Esophagus squamous epithelium (tissue), 5 donors: ENCODE results near the gene LRIT2. TPM values are rescaled to one million over a fixed set of nuclear protein-coding genes. Genes with fewer than 3 reads are reported as not detected.

Source experiments
- DNase-seq: peaks from one replicate; lab custom pipeline; 2025; lab: John Stamatoyannopoulos, UW
- H3K27ac ChIP-seq, 4 donors: fragments of 200-600 bp; sonication (generic); one replicate each; pipeline ENCODE4 v1.5.1; 2016 to 2019; ENCODE audit warnings: mild to moderate bottlenecking in 1 of 4
- H3K27me3 ChIP-seq, 4 donors: fragments of 200-600 bp; sonication (generic); 1 replicate in 3 of 4; 2 replicates in 1 of 4; pipeline versions ENCODE4 v1.5.1 to v1.6.0; 2017 to 2021; ENCODE audit warnings: antibody characterized with exemption in 1 of 4
- H3K36me3 ChIP-seq, 3 donors: fragments of 200-600 bp; sonication (generic); one replicate each; pipeline ENCODE4 v1.5.1; 2016 to 2019
- H3K4me1 ChIP-seq, 3 donors: fragments of 200-600 bp; sonication (generic); one replicate each; pipeline ENCODE4 v1.5.1; 2017 to 2019
- H3K4me3 ChIP-seq, 4 donors: fragments of 200-600 bp; sonication (generic); 1 replicate in 3 of 4; 2 replicates in 1 of 4; pipeline ENCODE4 v1.5.1; 2016 to 2019; ENCODE audit warnings: mild to moderate bottlenecking in 2 of 4, moderate library complexity in 1 of 4
- H3K9me3 ChIP-seq, 3 donors: fragments of 200-600 bp; sonication (generic); one replicate each; pipeline ENCODE4 v1.5.1; 2016 to 2019
- CTCF ChIP-seq, 6 experiments: fragments of 450-650 bp in 4 of 6; fragments of 200-600 bp in 2 of 6; sonication (generic) in 2 of 6; IDR thresholded peaks; one replicate each; pipeline ENCODE4 v1.5.1; 2016 to 2019; ENCODE audit warnings: antibody characterized with exemption in 6 of 6, mild to moderate bottlenecking in 4 of 6, moderate library complexity in 4 of 6
- POLR2A ChIP-seq, 4 donors: fragments of 450-650 bp; IDR thresholded peaks; one replicate each; pipeline ENCODE4 v1.6.1; 2017; ENCODE audit warnings: antibody characterized with exemption in 4 of 4, mild to moderate bottlenecking in 4 of 4, moderate library complexity in 3 of 4
- WGBS, 2 donors: methylation state at CpG; one replicate each; pipeline ENCODE4 v1.1.5; 2018; 5-methylcytosine and 5-hydroxymethylcytosine counted together
- intact Hi-C: fragments of 100-400 bp; cut with DNase I; formaldehyde crosslinking; loops from one replicate; pipeline ENCODE4 v1.15.0; 2022
- total RNA-seq, 4 donors: library from RNA; depleted of rRNA; stranded (reverse); fragments of >200 nt; gene quantifications; one replicate each; pipeline ENCODE4 v1.1.0, GENCODE V29; 2016
- donor health status: DM: yes; HTN: yes; CAD: no.

The LRIT2 gene
- total RNA-seq, 4 donors from 2014 or later = not detected

GRCh38 chr10:84177541-84178141 lies 47.7 kb downstream of the LRIT2 start:
- H3K9me3 ChIP-seq = no peaks in the 10 kb centered on the region

GRCh38 chr10:84176836-84177474 lies 48.4 kb downstream of the LRIT2 start:
- intact Hi-C loops = no loop called here
- WGBS, 2 donors = 67 to 100% methylated on average over 2 to 3 of the region's 4 CpGs
- Histone ChIP-seq H3K4me1 (peaks cover 21 to 90% (median 35%) of the 10 kb centered on the region in 3 donors), H3K9me3 (no peaks in the 10 kb centered on the region), H3K27me3 (no peaks in the 10 kb centered on the region), H3K27ac (peak overlapping the region; percentile 72 to 89 (median 80)), H3K36me3 (peaks cover 0 to 13% (median 0%) of the 10 kb centered on the region in 3 donors), H3K4me3 (no peak overlapping the region)
- TF ChIP-seq CTCF (IDR thresholded peaks at IDR 0.05) = no peak
- no peak for TF ChIP-seq POLR2A (IDR thresholded peaks at IDR 0.05)
- no peak for DNase-seq

More at GRCh38 chr10:84177541-84178141, 47.7 kb downstream of the LRIT2 start:
- intact Hi-C loops = no loop called here
- H3K4me3 ChIP-seq = no peak overlapping the region
- WGBS, 2 donors = 35 to 66% methylated on average over 3 to 5 of the region's 8 CpGs
- no peak for TF ChIP-seq CTCF (IDR thresholded peaks at IDR 0.05)
- no peak for TF ChIP-seq POLR2A (IDR thresholded peaks at IDR 0.05)
- H3K36me3 ChIP-seq = peaks cover 0 to 13% (median 0%) of the 10 kb centered on the region in 3 donors
- H3K4me1 ChIP-seq = peaks cover 17 to 84% (median 32%) of the 10 kb centered on the region in 3 donors
- no peaks in the 10 kb centered on the region for H3K27me3 ChIP-seq
- peak overlapping the region; percentile 72 to 89 (median 80) for H3K27ac ChIP-seq
- no peak for DNase-seq

DNA sequence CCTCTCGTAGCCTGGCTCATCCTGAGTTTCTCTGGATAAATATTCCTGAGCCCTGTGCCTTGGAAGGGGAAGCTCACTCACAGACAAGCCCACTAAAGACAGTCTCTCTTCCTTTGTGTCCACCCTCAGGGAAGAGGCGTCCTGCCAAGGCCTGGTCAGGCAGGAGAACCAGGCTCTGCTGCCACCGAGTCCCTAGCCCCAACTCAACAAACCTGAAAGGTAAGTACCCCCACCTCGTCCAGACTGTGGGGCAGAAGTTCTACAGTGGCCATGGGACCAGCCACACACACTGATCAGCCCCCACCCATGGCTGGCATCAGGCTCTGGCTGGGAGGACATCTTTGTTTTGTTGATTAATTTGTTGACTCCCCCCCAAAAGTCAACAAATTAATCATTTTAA lies 49.0 kb downstream of the LRIT2 start:
- Histone ChIP-seq H3K4me1 (peaks cover 21 to 90% (median 35%) of the 10 kb centered on the region in 3 donors), H3K9me3 (no peaks in the 10 kb centered on the region), H3K36me3 (peaks cover 0 to 13% (median 0%) of the 10 kb centered on the region in 3 donors), H3K27ac (peak overlapping the region; percentile 18 to 89 (median 80)), H3K4me3 (no peak overlapping the region), H3K27me3 (no peaks in the 10 kb centered on the region)
- WGBS, 2 donors = 43 to 55% methylated on average over 2 to 4 of the region's 4 CpGs
- TF ChIP-seq POLR2A (IDR thresholded peaks at IDR 0.05) = no peak
- no peak for TF ChIP-seq CTCF (IDR thresholded peaks at IDR 0.05)
- no peak for DNase-seq
- intact Hi-C loops = no loop called here

GRCh38 chr10:84175436-84175835 lies 49.9 kb downstream of the LRIT2 start:
- Histone ChIP-seq H3K9me3 (no peaks in the 10 kb centered on the region), H3K4me3 (peak overlapping the region; percentile 31 to 53 (median 38)), H3K36me3 (peaks cover 0 to 13% (median 0%) of the 10 kb centered on the region in 3 donors), H3K4me1 (peaks cover 21 to 82% (median 35%) of the 10 kb centered on the region in 3 donors), H3K27ac (peak overlapping the region in 3 of 4 donors; percentile 73 to 89 (median 86)), H3K27me3 (no peaks in the 10 kb centered on the region)
- WGBS, 2 donors = 74 to 91% methylated on average over 6 of the region's 6 CpGs
- no peak for DNase-seq
- TF ChIP-seq CTCF (IDR thresholded peaks at IDR 0.05) (no peak), POLR2A (IDR thresholded peaks at IDR 0.05) (no peak)
- intact Hi-C loops = no loop called here

DNA sequence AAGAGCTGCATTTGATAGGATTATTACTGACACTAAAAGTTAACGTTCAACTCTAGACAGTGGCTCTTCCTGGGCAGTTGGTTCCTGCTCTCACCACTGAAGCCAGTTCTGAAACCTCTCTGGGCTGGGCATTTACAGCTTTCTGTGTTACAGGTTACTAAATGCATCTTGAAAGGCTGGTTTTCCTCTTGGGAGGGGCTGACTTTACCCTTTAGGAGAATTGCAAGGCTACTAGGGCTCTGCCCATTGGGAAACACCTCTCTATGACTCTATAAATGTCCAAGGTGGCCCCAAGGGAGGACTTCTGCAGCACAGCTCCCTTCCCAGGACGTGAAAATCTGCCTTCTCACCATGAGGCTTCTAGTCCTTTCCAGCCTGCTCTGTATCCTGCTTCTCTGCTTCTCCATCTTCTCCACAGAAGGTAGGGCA lies 51.8 kb downstream of the LRIT2 start, which contains the start of gene GPR15LG:
Gene GPR15LG (plus strand): TSS at position 301 of the 429 bp plus-strand sequence. CDS start 51 bp downstream, at position 352.
- Histone ChIP-seq H3K27ac (peak within 1 kb of the TSS; percentile 84 to 90 (median 88)), H3K36me3 (peaks cover 0 to 13% (median 0%) of the 10 kb centered on the region in 3 donors), H3K27me3 (no peaks in the 10 kb centered on the region), H3K4me1 (peaks cover 21 to 76% (median 35%) of the 10 kb centered on the region in 3 donors), H3K9me3 (no peaks in the 10 kb centered on the region), H3K4me3 (peak within 1 kb of the TSS; percentile 31 to 53 (median 38))
- no peak for DNase-seq
- intact Hi-C loops = no loop called here
- 19 to 56% methylated on average over 1 to 2 of the region's 2 CpGs for WGBS, 2 donors
- TF ChIP-seq CTCF (IDR thresholded peaks at IDR 0.05) = no peak
- TF ChIP-seq POLR2A (IDR thresholded peaks at IDR 0.05) = peak in 1 of 4 donors; percentile 19
